Measurements from ENCODE around the gene SOCS4.
"Not testable (repeated sequence)": the region's sequence is repeated elsewhere in the genome, so short reads cannot be mapped to it uniquely, and the experiment has no call there.

SOCS4 gene, protein sequence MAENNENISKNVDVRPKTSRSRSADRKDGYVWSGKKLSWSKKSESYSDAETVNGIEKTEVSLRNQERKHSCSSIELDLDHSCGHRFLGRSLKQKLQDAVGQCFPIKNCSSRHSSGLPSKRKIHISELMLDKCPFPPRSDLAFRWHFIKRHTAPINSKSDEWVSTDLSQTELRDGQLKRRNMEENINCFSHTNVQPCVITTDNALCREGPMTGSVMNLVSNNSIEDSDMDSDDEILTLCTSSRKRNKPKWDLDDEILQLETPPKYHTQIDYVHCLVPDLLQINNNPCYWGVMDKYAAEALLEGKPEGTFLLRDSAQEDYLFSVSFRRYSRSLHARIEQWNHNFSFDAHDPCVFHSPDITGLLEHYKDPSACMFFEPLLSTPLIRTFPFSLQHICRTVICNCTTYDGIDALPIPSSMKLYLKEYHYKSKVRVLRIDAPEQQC

DNA sequence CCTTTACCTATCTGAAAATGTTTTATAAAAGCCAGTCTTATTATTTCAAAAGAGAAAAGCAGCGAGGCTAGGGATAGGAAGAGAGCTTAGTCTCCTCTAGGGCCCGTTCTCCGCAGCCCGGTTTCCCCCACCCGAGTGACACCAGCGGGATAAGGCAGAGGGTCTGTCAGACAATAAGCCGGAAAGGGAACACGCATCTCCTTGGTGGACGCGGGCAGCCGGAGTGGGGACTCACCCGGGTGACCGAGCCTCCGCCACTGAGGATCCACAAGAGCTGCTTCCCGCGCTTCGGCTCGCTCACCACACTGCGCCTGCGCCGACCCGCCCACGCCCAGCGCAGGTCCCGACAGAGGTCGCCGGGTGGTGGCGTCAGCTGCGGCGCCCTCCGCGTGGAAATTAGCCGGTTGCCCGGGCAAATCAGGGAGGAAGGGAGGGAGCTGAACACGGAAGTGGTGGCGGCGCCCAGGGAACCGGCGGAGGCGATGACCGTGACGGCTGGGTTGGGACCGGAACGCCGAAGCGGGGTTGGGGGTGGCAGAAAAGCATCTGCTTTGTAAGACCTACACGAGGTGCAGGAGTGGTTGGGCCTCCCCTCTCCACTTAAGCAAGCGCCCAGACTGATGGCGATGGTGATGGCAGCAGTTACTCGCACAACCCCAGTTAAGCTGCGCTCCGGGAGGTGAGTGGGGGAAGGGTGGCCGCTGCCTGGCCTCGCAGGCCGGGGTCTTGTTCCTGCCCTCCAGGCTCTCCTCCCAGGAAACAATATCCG lies at the start of gene SOCS4, which contains the start of gene WDHD1:
Gene SOCS4 (plus strand): TSS at position 444 of the 769 bp plus-strand sequence. CDS start 15,806 bp downstream, outside the sequence.
Gene WDHD1 (minus strand): TSS at position 307 of the 769 bp plus-strand sequence. CDS start 312 bp downstream, outside the sequence.
- DNase-seq = peak; percentile 91 to 95 (median 94)

DNA sequence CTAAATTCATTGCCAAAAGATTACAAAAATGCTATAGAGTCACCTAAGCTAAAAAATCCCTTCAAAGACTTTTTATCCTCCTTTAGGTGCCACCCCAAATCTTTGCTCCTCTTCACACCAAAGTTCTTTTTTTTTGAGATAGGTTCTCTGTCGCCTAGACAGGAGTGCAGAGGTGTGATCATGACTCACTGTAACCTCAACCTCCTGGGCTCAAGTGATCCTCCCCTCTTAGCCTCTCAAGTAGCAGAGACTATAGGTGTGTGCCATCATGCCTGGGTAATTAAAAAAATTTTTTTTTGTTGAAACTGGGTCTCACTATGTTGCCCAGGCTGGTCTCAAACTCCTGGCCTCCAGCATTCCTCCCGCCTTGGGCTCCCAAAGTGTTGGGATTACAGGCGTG lies 48.0 kb upstream of the SOCS4 start:
- DNase-seq = no peak

DNA sequence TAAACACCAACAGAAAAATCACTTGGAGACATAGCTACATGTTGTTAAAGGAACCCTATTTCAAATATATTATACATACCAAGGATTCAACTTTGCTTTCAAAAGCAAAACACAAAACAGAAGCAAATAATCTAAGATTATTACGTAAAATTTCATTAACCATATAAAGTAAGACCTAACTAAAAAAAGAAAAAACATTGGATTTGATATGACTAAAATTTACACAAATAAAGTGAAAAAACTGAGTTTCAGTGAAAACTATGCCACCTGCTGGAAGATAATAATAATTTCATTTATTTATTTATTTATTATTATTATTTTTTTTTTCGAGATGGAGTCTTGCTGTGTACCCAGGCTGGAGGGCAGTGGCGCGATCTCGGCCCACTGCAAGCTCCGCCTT lies 45.3 kb upstream of the SOCS4 start:
- no peak for DNase-seq

DNA sequence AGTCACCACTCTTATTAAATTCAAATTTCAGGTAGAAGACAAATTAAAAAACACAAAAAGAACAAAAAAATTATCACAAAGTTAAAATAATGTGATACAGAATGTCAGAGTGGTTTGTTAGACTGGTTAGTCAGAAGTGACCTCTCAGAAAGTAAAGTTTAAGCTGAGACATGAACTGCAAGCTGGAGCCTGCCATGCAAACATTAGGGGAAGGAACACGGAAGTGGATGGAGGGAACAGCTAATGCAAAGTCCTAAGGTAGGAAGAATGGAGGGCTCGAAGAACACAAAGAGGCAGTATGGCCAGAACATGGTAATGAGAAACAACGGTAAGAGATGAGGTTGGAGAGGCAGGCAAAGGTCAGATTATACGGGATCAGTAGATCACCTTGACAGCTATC lies 41.9 kb upstream of the SOCS4 start:
- no peak for DNase-seq

DNA sequence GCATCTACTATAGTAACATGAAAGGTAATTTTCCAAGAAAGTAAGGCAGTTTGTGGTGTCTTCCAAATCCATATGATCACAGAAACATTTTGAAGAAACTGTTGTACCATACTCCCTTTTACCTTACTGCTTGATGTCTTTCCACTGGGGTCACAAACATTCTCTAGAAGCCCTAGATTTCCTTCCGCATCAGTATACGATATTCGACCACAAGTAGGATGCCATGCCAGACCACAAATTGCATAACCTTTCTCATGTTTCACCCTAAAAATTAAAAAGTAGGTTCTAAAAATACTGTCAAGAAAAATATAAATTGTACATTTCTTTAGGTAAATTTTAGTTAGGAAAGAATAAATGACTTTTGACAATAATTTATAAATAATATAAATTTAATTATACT lies 26.7 kb upstream of the SOCS4 start:
- no peak for DNase-seq

DNA sequence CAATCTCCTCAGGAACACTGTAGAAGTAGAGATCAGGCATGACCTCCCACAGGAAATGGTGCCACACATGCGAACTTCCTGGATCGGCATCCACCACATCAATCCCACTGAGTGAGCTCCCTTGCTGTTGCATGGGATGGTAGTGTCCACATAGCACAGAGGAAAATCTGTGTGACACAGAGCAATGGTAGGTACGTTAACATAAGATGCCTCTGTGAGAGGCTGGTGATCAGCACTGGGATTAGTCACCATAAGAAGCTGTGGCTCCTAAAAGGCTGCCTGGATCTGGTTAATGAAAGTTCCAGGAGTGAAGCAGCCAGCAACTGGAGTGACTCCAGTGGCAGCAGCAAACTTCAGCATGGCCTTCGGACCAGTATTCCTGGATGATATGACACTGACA lies 22.0 kb upstream of the SOCS4 start:
- DNase-seq = no peak

DNA sequence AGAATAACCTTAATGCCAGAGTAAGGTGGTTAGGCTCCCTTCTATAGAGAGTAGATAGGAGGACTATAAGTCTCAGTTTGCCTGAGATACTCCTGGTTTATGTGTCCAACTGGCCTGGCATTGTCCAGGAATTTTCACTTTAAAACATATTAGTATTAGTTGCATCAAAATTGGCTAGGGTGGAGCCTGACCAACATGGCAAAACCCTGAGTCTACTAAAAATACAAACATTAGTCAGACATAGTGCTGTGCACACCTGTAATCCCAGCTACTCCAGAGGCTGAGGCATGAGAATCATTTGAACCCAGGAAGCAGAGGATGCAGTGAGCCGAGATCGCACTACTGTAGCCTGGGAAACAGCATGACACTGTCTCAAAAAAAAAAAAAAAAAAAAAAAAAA lies 12.0 kb upstream of the SOCS4 start:
- no peak for DNase-seq

DNA sequence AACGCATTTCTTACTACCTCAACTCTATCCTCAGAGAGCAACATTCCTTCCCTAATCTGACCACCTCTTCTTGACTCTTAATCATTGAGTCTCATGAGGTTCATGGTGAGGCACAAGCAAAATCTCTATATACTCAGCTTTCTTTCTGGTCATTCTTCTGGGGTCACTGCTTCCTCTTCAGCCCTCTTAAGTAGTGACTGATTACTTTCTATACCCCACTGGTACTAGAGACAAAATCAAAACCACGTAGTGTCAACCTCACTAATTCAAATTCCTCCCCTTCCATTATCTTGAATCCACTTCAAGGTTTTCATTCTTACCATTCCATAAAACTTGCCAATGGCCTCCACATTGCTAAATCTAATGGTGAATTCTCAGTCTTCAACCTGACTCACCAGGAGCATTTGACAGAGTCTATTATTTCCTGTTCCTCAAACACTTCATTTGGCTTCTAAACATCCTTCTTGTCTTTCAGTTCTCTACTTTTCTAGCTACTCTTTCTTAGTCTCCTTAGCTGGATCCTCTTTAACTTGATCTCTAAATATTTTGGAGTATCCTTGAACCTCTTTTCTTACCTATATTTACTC lies 7.0 kb upstream of the SOCS4 start:
- no peak for DNase-seq

DNA sequence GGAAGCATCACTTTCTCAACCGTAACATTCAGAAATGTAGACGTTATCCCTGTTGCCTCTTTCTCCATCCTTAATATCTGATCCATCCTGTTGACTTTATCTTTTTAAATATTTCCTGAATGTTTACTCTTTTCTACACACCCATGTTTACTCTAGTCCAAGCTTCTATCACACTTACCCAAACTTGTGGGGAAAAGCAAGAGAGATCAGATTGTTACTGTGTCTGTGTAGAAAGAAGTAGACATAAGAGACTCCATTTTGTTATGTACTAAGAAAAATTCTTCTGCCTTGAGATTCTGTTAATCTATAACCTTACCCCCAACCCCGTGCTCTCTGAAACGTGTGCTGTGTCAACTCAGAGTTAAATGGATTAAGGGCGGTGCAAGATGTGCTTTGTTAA lies 2.7 kb upstream of the SOCS4 start:
- not testable (repeated sequence) for DNase-seq

DNA sequence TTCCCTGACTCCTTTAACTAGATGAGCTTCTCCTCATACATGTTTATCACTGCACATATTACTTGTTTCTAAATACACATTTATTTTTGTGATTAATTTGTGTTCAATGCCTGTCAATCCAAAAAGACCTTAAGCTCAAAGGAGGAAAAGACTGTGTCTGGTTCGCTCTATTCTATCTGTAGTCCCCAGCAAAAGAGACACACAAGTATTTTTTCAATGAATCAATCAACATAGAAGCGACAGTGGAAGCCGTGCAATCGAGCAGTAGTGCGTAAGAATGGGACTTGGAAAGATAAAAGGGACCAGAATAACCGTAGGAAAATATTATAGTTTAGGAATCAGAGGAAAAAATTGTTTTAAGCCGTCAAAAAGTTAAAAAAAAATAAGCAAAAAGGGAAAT lies 1.1 kb upstream of the SOCS4 start:
- no peak for DNase-seq

DNA sequence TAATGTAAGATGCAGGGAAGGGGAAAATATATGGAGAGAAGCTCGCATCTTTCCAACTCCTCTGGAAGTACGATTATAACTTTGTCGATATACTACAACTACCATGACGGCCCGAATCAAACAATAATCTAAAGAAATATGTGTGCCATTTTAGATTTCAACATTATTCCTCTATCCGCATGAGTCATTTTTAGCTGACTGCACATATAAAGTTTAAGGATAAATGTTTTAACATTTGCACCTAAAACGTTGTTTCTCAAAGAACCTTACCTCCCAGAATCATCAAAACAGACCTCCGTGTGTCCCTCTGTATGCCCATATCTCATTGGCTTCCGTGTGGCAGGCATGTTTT lies 619 bp upstream of the SOCS4 start:
- no peak for DNase-seq

DNA sequence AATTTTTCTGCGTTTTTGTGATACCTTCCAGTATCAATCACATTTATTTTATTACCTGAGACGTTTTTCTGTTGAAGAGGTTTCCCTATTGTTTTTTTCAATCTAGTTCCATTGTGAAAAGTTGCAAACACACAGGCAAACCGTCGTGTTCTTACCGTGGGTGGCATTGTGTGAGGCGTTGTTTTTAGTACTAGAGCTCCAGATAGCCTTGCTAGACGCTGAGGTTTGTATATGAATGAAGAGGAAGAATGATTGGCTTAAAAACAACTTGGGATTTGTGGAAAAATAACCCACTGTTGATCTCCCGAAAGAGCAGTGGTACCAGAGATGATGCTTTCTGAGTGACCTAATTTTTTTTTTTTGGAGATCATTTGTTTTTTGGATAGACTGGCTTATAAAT lies 1.0 kb downstream of the SOCS4 start:
- DNase-seq = no peak

DNA sequence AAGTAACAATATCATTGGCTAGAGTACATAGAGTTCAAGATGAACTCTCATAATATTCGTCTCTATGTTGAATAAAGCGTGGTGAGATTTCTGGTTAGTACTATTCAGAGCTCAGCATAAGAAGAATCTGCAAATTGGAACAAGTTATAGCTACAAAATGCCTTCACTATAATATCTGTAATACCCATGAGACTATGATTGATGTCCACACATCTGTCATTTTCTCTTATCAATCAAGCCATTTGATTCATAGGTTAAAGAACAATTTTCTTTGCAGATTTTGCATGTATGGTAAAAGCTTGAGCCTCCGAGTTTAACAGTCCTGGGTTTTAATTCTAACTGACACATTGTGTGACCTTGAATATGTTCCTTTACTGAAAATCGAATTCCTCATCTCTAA lies 1.4 kb downstream of the SOCS4 start:
- no peak for DNase-seq

DNA sequence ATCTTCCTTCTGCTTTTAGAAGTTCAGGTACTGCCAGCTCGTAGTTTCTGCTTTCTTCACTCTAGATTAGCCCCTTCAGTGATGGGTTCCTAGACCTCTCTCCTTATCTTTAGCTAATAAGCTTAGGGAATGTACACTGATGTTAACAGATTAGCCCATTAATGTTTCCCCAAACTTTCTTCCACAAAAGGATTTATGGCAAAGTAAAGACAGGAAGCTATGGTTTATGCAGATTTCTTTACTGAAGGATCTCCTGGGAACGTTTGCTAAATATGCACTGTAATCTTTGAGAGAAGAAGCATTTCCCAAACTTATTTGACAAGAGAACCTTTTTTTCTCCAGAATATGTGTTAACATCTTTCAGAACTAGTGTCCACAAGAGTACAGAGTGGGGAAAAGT lies 4.2 kb downstream of the SOCS4 start:
- DNase-seq = no peak

DNA sequence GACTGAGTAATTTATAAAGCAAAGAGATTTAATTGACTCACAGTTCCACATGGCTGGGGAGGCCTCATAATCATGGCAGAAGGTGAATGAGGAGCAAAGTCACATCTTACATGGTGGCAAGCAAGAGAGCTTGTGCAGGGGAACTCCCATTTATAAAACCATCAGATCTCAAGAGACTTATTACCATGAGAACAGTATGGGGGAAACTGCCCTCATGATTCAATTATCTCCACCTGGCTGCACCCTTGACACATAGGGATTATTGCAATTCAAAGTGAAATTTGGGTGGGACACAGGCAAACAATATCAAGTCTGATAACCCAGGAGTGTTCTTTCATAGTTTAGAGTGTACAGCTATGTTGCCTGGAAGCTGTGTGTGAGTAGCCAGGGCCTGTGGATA lies 11.0 kb downstream of the SOCS4 start:
- not testable (repeated sequence) for DNase-seq

DNA sequence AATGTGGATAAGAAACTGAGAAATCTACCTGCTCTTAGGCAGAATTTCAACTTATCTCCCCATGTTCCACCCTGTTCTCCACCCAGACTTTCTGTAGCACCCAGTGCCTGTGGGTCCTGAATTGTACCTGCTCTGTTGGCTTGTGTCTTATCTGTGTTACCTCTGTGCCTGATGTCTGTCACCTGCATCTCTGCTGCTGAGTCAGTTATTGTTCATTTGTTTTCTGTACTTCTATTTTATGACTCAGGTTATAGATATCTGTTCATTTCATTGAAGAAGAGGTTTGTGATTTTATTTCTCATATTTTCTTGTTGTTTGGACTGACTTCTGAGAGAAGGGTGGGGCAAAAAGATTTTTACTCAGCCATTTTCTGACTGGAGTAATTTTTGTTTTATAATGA lies 11.7 kb downstream of the SOCS4 start:
- no peak for DNase-seq

DNA sequence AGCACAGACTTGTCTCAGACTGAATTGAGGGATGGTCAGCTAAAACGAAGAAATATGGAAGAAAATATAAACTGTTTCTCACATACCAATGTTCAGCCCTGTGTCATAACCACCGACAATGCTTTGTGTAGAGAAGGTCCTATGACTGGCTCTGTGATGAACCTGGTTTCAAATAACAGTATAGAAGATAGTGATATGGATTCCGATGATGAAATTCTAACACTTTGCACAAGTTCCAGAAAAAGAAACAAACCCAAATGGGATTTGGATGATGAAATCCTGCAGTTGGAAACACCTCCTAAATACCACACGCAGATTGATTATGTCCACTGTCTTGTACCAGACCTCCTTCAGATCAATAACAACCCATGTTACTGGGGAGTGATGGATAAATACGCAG lies 16.5 kb downstream of the SOCS4 start:
- no peak for DNase-seq

DNA sequence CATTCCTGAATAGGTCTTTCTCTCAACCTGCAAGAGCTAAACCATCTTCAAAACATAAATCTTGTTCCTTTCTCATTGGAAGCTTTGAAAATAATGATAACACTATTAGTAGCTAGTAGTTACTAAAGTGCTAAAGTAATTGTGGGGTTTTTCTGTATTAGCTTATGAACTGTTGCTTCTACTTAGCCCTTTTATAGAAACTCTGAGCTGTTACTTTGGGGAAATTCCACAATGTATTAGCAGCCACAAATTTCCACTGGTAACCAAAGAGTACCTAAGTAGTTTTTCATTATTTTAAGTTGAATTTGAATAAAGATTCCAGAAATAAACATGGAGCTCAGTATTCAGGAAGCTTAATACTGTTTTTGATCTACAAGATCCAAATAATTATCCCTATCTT lies 18.1 kb downstream of the SOCS4 start:
- no peak for DNase-seq

DNA sequence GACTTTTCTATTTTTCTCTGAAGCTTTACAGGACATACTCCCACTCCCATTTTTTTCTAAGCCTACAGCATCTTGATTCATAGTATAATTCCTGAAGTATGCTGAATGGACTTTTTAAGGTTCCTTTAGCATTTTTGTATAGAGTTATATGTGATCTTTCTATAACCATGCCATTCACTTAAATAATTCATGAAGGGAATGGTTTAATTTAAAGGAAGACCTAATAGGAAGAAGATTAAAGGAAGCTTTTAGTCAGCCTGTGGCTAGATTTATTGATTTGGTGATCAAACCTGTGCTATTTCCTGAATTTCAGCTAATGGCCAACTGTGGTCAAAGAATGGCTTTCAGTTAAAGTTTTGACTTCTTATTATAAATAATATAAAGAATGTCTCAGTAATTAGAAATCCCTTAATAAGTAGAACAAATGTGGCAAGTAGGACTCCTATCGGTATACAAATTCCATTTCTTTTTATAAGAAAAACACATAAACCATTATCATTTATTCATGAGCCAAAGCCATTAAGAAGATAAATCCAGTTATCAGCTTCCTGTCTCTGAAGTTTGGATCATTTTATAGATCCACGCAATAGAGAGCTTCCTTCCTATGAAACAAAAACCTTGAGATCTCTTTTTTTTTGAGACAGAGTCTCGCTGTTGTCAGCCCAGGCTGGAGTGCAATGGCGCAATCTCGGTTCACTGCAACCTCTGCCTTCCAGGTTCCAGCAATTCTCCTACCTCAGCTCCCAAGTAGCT lies 20.4 kb downstream of the SOCS4 start:
- no peak for DNase-seq

DNA sequence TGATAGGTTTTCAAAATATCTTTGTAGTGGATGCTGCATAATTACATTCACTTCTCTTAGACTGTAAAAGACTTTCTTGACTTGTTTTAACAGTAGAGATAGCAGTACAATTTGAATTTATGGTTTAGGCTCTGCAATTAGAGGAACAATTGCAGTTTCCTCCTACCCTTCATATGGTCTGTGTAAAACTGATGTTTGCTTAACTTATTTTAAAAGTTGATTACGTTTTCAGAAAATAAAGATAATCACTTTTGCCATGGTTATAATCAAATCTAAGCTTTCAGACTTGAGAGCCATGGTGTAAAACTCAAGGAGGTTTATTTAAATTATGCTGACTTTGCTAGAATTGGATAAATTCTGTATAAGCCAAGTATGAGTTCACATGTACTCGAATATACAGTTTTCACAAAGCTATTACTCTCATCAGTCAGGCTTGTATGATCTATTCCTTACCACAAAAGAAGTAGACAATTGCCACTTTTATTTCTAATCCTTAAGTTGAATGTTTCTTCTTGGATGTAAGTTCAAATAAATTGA lies 21.9 kb downstream of the SOCS4 start:
- no peak for DNase-seq

DNA sequence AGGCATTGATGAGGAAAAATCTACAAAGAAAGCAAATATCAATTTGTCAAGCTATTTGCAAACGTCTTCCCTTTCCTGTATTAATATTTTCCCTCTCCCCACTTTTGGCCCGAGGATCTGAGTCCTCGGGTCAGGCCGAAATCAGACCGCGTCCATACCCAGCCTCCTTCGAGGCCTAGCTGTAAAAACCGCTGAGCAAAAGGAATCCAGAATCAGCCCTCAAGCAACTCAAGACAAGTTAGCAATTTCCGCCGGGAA lies 24.1 kb downstream of the SOCS4 start:
- DNase-seq = no peak

DNA sequence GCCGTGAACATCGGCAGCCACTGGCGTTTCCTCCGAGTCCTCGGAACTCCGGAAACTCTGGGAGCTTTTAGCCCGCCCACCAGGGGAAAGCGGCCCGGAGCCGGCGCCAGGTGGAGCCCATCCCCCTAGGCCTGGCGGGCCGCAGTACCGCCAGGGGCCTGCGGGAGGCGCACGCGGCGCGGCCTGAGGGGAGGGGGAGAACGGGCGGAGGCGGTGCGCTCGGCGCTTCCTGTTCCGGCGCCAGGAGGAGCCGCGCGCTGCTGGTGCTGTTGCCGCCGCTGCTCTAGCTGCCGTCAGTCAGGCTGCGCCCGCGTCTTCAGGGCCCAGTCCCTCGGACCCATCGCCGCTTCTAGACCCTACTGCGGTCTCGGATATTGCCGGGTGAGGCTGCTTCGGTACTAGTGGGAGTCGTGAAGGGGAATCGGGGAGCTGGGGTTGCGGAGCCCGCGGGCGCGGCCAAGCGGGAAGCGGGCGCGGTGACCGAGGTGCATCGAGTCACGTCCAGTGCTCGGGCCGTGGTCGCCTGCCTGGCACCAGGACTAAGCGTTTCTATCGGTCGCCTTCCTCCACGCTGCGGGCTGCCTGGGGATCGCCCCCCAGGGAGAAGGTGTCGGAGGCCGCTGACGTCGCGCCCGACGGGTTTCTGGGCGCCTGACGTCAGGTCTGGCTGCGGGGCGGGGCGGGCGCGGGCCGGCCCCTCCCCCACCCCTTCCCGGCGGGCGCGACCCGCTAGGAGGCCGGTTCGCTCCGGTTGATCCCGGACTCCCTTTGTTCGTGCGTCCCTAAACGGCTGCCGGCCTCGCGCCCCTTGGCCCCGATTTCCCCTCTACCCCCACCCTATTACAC lies 24.6 kb downstream of the SOCS4 start, which contains the start of gene MAPK1IP1L:
Gene MAPK1IP1L (plus strand): TSS at position 225 of the 846 bp plus-strand sequence. CDS start 10,037 bp downstream, outside the sequence.
- peak; percentile 82 to 93 (median 88) for DNase-seq

All from stimulated activated naive CD4-positive, alpha-beta T cell (primary cell).